Osteocyte (in vitro differentiated cells): ENCODE results near the gene CGB3. TPM values are rescaled to one million over a fixed set of nuclear protein-coding genes. Genes with fewer than 3 reads are reported as not detected.

Experiments
- DNase-seq: peaks from one replicate; pipeline ENCODE4 v3.0.0; 2021; ENCODE audit warnings: mixed read lengths; ENCODE audit not compliant: unreplicated experiment; ENCODE audit errors: extremely low spot score
- H3K27ac Mint-ChIP-seq: one replicate; pipeline ENCODE4 v1.8.0; 2021; ENCODE audit warnings: mild to moderate bottlenecking, mixed read lengths; ENCODE audit not compliant: unreplicated experiment
- H3K27me3 Mint-ChIP-seq: one replicate; pipeline ENCODE4 v1.8.0; 2021; ENCODE audit warnings: mixed read lengths; ENCODE audit not compliant: unreplicated experiment
- H3K36me3 Mint-ChIP-seq: one replicate; pipeline ENCODE4 v1.8.0; 2021; ENCODE audit warnings: mixed read lengths; ENCODE audit not compliant: unreplicated experiment
- H3K4me1 Mint-ChIP-seq: one replicate; pipeline ENCODE4 v1.8.0; 2021; ENCODE audit warnings: mixed read lengths; ENCODE audit not compliant: unreplicated experiment
- H3K4me3 Mint-ChIP-seq: one replicate; pipeline ENCODE4 v1.8.0; 2021; ENCODE audit warnings: mild to moderate bottlenecking, moderate library complexity, mixed read lengths; ENCODE audit not compliant: unreplicated experiment
- H3K9me3 Mint-ChIP-seq: one replicate; pipeline ENCODE4 v1.8.0; 2021; ENCODE audit warnings: mixed read lengths; ENCODE audit not compliant: unreplicated experiment
- CTCF ChIP-seq: fragments of 200-600 bp; sonication (generic); IDR thresholded peaks from 2 replicates; pipeline ENCODE4 v1.5.0; 2021; ENCODE audit warnings: antibody characterized with exemption, mild to moderate bottlenecking, moderate library complexity
- microRNA-seq: library from miRNA; unstranded; fragments of <30 nt; microRNA quantifications from one replicate; pipeline ENCODE4 v1.1.0, GENCODE V29; 2020; ENCODE audit not compliant: unreplicated experiment
- total RNA-seq: library from RNA; stranded (reverse); gene quantifications from 2 replicates; pipeline ENCODE4 v1.2.1, GENCODE V29; 2021

The CGB3 gene
- total RNA-seq, 1 donor from 2014 or later = not detected

GRCh38 chr19:48982280-48982679 is 41.9 kb downstream of the CGB3 start:
- H3K27ac Mint-ChIP-seq = no peak overlapping the region
- H3K4me1 Mint-ChIP-seq = peaks cover 6% of the 10 kb centered on the region
- H3K4me3 Mint-ChIP-seq = no peak overlapping the region
- no peak for TF ChIP-seq CTCF
- no peaks in the 10 kb centered on the region for H3K27me3 Mint-ChIP-seq
- H3K36me3 Mint-ChIP-seq = peaks cover 21% of the 10 kb centered on the region
- H3K9me3 Mint-ChIP-seq = no peaks in the 10 kb centered on the region
- DNase-seq = no peak

- no peak for DNase-seq
- Mint-ChIP-seq H3K9me3 (no peaks in the 10 kb centered on the region), H3K36me3 (peaks cover 11% of the 10 kb centered on the region), H3K27ac (no peak overlapping the region), H3K4me1 (peaks cover 6% of the 10 kb centered on the region), H3K27me3 (no peaks in the 10 kb centered on the region), H3K4me3 (no peak overlapping the region)
- TF ChIP-seq CTCF = no peak
These were observed 47.1 kb downstream of the CGB3 start for GRCh38 chr19:48977061-48977460.

- peaks cover 6% of the 10 kb centered on the region for H3K4me1 Mint-ChIP-seq
- no peak overlapping the region for H3K4me3 Mint-ChIP-seq
- H3K27me3 Mint-ChIP-seq = no peaks in the 10 kb centered on the region
- no peak overlapping the region for H3K27ac Mint-ChIP-seq
- peaks cover 7% of the 10 kb centered on the region for H3K36me3 Mint-ChIP-seq
- DNase-seq = no peak
- TF ChIP-seq CTCF = no peak
- H3K9me3 Mint-ChIP-seq = no peaks in the 10 kb centered on the region
These were observed 47.9 kb downstream of the CGB3 start for GRCh38 chr19:48975947-48976847.

Small RNAs within 50 kb of the gene (microRNA-seq; reads per million reads assigned to microRNA genes)
- gene MIR6798 = not detected

Other genes with a start within 250 kb of the CGB3 start
- gene BCAT2, start 213.3 kb downstream of the CGB3 start, total RNA-seq = 48.5 and 50.5 TPM in 2 replicates
- gene HSD17B14, start 187.8 kb downstream of the CGB3 start, total RNA-seq = 23.9 and 29.1 TPM in 2 replicates
- 31.0 and 40.0 TPM in 2 replicates for gene PLEKHA4, start 155.7 kb downstream of the CGB3 start, total RNA-seq
- 96.5 and 118 TPM in 2 replicates for gene PPP1R15A, start 151.9 kb downstream of the CGB3 start, total RNA-seq
- gene TULP2, start 125.6 kb downstream of the CGB3 start, total RNA-seq = not detected in 2 replicates
- 260 and 264 TPM in 2 replicates for gene NUCB1, start 124.0 kb downstream of the CGB3 start, total RNA-seq
- gene DHDH, start 90.6 kb downstream of the CGB3 start, total RNA-seq = 0.67 TPM in 1 of 2 replicates, not detected in the other
- gene BAX, start 69.5 kb downstream of the CGB3 start, total RNA-seq = 154 and 172 TPM in 2 replicates
- 2,724 and 2,792 TPM in 2 replicates for gene FTL, start 59.0 kb downstream of the CGB3 start, total RNA-seq
- 37.6 and 42.2 TPM in 2 replicates for gene GYS1, start 31.0 kb downstream of the CGB3 start, total RNA-seq
- 61.2 and 64.2 TPM in 2 replicates for gene RUVBL2, start 30.4 kb downstream of the CGB3 start, total RNA-seq
- not detected in 2 replicates for gene LHB, start 7.2 kb downstream of the CGB3 start, total RNA-seq
- not detected in 2 replicates for gene CGB2, start 7.6 kb upstream of the CGB3 start, total RNA-seq
- gene CGB1, start 12.6 kb upstream of the CGB3 start, total RNA-seq = not detected in 2 replicates
- not detected in 2 replicates for gene CGB5, start 19.5 kb upstream of the CGB3 start, total RNA-seq
- not detected in 2 replicates for gene CGB8, start 24.8 kb upstream of the CGB3 start, total RNA-seq
- 0.16 TPM in 1 of 2 replicates, not detected in the other for gene CGB7, start 33.4 kb upstream of the CGB3 start, total RNA-seq
- not detected in 2 replicates for gene NTF4, start 40.5 kb upstream of the CGB3 start, total RNA-seq
- gene KCNA7, start 48.4 kb upstream of the CGB3 start, total RNA-seq = not detected in 2 replicates
- gene SNRNP70, start 61.1 kb upstream of the CGB3 start, total RNA-seq = 277 and 286 TPM in 2 replicates
- 7.9 and 9.9 TPM in 2 replicates for gene LIN7B, start 90.0 kb upstream of the CGB3 start, total RNA-seq
- gene C19orf73, start 94.8 kb upstream of the CGB3 start, total RNA-seq = 1.8 and 3.4 TPM in 2 replicates
- gene PPFIA3, start 95.2 kb upstream of the CGB3 start, total RNA-seq = 6.6 and 9.5 TPM in 2 replicates
- gene HRC, start 131.1 kb upstream of the CGB3 start, total RNA-seq = not detected in 2 replicates
- 28.5 and 28.7 TPM in 2 replicates for gene TRPM4, start 133.5 kb upstream of the CGB3 start, total RNA-seq